Left colon (tissue), 2 donors: Measurements from ENCODE around the gene RAB3B. TPM values are rescaled to one million over a fixed set of nuclear protein-coding genes. Genes with fewer than 3 reads are reported as not detected.
A peak's percentile ranks its signal among the peaks of the same experiment; 100 is the strongest.
"Not testable (repeated sequence)": the region's sequence is repeated elsewhere in the genome, so short reads cannot be mapped to it uniquely, and the experiment has no call there.

ENCODE experiments used
- ATAC-seq: fragments of 200-7000 bp; cut with Tn5 transposase; one replicate; pipeline ENCODE4 v1.9.1; 2020; ENCODE audit warnings: mild to moderate bottlenecking, moderate library complexity
- DNase-seq, 2 donors: peaks; one replicate each; pipeline ENCODE4 v3.0.0-alpha.2; 2020
- intact Hi-C, 2 donors: fragments of 100-400 bp; cut with DNase I in 1 of 2; cut with micrococcal nuclease in 1 of 2; formaldehyde crosslinking; loops; one replicate each; pipeline versions ENCODE4 v1.11.2 to v1.14.0; 2022; cut with DNase I, micrococcal nuclease
- long read RNA-seq: library from polyadenylated mRNA; unstranded; transcript quantifications from one replicate; pipeline ENCODE4 v2.0.0, GENCODE V29; 2021
- total RNA-seq, 2 donors: library from RNA; stranded (reverse); fragmentation: NEBNext Ultra II Directional; extraction: Animal tissue kit (Norgen Biotek cat#: 25700); gene quantifications; one replicate each; pipeline ENCODE4 v1.2.1, GENCODE V29; 2021
- donor health status: DM: no; HTN: no; CAD: no.
- donor health status: DM: yes; HTN: yes; CAD: no.

Gene RAB3B, protein sequence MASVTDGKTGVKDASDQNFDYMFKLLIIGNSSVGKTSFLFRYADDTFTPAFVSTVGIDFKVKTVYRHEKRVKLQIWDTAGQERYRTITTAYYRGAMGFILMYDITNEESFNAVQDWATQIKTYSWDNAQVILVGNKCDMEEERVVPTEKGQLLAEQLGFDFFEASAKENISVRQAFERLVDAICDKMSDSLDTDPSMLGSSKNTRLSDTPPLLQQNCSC
- total RNA-seq: 1 to 10 TPM; 3.2 to 9.2 TPM
- long read RNA-seq, full-length matches to known transcripts: 3 of 4 reads
- long read RNA-seq, partial matches to known transcripts: 1 of 4 reads
- long read RNA-seq, other reads (novel, unspliced or antisense): 0 of 4 reads

DNA sequence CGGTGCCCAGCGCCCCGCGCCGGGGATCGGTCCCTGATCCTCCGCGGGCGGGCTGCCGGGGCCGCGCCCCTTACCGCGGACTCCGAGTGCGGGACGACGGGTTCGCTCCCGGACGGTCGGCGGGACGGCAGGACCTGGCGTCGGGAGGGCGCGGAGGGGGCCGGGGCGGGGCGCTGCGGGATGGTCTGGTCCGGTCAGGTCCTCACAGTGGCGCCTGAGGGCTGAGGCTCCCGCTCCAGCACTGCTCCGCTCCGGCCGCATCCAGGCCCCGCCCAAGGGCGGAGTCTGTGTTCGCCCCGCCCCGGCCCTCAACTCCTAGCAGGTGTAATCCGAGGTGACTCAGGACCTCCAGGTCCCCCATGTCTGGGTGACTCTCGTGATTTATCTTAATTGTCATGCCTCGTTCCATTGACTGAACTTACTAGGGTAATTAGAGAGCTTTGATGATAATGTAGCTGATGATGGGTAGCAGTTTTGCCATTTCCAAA is at the start of gene RAB3B:
Gene RAB3B, minus strand, starts transcription at position 223 of the 488 bp plus-strand sequence. CDS start 13,583 bp downstream, outside the sequence.
- peak; percentile 58 to 83 for DNase-seq
- intact Hi-C loops: no loop called here
- ATAC-seq: peak; percentile 98

DNA sequence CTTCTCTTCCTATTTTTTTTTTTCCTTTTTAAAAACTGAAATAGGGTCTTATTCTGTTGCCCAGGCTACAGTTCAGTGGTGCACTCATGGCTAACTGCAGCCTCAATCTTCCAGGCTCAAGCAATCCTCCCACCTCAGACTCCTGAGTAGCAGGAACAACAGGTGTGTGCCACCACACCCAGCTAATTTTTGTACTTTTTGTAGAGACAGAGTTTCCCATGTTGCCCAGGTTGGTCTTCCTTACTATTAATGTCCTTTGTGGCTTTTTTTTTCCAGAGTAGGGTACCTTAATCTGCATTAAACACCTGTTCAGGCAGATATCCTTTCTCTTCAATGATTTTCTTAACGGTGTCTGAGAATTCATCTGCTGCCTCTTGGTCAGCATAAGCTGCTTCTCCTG is 47.4 kb upstream of the RAB3B start:
- ATAC-seq (no peak), DNase-seq (no peak)
- intact Hi-C loops: no loop called here

DNA sequence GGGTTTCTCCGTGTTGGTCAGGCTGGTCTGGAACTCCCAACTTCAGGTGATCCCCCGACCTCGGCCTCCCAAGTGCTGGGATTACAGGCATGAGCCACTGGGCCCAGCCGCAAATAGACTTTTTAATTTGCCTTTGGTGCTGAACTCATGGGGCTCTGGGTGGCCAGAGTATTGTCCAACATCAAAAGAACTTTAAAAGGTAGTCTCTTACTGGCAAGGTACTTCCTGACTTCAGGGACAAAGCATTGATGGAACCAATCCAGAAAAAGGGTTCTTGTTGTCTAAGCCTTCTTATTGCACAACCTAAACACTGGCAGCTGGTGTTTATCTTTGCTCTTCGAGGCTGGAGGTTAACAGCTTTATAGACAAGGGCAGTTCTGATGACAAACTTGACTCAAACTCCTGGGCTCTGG is 46.9 kb upstream of the RAB3B start:
- intact Hi-C loops: no loop called here
- ATAC-seq (peak; percentile 47), DNase-seq (no peak)

DNA sequence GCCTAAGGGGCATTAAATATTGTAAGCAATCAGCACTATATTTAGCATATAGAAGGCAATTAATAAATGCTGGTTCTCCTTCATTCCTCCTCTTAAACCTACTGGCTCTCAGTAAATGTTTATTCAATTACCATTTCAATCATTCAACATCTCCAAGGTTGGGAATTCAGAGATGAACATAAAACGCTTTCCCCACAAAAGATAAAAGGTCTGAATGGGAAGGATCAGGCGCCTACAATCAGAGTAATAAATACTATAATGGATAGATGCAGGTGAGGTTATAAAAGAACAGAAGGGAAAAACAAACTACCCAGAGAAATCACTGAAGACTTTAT is 43.5 kb upstream of the RAB3B start:
- no peak for ATAC-seq
- DNase-seq: no peak
- intact Hi-C loops: no loop called here

DNA sequence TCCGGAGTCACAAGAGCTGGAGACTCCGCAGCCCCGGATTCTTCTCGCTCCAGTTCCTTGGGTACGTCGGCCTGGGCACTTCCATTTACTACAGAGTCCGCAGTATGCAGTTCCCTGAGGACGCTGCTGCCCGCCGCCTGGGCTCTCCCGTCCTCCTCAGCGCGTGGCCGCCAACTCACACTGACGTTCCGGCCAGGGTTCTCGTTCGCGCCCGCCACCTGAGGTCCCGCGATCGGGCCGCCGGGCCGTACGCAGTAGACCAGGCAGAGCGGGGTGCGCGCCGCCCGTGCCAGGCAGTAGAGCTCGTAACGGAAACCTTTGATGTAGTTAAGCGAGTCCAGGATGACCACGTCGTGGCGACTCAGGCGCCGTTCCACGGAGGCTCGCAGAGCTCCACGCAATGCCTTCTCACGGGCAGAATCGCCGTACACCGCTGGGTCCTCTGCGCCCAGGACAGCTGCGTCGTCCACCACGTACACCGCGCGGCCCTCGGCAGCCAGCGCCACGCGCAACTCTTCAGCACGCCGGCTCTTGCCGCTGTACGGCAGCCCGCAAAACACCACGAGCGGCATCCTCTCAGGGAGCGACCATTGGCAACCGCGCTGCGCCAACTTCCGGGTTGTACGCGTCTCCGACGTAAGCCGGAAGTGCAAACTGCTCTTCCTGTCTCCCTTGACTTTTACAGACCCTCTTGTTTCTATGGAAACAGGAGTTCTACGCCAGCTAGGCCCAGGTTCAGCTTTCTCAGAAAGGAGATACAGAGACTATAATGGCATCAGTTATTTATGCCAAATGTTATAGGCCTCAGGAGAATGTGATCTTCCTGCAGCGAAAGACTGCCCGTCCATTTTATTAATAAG is 42.9 kb upstream of the RAB3B start, which contains the start of gene KTI12:
Gene KTI12, minus strand, starts transcription at position 621 of the 860 bp plus-strand sequence. Its CDS starts 49 bp downstream, at position 572.
- ATAC-seq (peak; percentile 86), DNase-seq (peak; percentile 87 to 91)
- intact Hi-C loops: no loop called here

DNA sequence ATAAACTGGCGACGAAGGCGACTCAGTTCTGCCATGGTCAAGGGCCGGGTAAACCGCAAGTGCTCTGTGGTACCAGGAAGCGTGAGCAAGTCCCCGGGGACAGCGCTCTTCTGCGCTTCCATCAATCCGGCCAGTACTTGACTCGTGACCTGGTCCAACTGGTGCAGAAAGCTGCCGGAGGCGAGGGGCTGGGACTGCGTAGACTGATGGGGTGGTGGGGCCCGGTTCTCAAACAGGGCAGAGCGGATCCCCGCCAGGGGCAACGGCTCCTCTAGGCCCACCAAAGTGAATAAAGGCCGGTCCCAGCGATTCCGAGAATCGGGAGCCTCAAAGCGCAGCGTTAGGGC is 42.3 kb upstream of the RAB3B start:
- DNase-seq (peak; percentile 57 to 59), ATAC-seq (peak; percentile 70)
- intact Hi-C loops: no loop called here

DNA sequence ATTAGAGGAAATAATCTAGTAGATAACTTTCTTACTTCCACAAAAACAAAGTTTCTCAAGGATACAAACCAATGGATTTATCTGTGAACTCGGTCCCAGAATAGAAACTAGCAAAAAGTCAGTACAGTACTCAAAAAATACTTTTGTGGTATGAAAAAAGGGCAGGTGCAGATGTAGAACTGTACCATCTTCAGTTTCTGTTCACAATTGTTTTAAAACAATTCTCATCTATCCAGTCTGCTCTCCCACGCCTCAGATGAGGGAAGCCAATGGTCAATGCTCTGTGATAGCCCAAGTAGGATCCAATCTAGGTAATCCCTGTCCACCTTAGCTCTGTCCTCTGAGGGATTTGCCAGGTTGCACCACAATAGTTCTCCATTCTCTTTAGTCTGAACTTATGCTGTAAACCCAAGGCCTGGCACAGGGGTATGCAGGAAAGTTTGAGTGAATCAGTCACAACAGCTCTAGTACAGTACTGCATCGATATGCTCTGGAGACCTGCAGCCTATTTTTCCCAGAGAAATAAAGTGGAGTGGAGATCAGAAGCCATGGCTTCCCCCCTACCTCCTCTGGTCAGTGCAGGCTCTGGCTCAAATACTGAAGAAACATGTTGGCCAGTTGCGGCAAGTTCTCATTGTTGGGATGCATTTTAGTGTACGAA is 41.8 kb upstream of the RAB3B start:
- no peak for DNase-seq
- intact Hi-C loops: no loop called here
- ATAC-seq: peak; percentile 1

DNA sequence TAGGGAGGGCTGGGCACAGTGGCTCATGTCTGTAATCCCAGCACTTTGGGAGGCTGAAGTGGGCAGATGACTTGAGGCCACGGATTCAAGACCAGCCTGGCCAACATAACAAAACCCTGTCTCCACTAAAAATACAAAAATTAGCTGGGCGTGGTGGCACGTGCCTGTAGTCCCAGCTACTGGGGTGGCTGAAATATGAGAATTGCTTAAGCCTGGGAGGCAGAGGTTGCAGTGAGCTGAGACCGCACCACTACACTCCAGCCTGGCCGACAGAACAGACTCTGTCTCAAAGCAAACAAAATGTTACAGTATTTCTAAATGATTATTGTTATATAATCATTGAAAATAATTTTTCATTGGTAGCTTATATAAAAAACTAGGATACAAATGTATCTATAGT is 38.3 kb upstream of the RAB3B start:
- ATAC-seq, DNase-seq, intact Hi-C loops: not testable (repeated sequence)

DNA sequence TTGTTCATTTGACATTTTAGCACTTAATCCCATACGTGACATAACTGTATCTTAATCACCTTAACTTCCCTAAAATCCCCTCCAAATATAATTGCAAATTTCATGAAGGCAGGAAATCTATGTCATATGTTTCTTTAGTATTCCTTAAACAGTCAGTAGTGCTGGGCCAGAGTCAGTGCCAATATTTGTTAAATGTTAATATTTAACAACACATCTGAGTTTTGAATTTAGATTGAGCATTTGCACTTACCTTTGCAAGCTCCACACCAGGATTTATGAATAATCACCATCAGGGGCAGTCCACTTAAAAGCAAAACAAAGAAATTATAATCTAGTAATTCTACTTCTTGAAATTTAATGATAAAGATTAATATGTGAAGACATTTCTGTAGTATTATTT is 37.8 kb upstream of the RAB3B start:
- no peak for DNase-seq
- ATAC-seq: peak; percentile 38
- intact Hi-C loops: no loop called here

DNA sequence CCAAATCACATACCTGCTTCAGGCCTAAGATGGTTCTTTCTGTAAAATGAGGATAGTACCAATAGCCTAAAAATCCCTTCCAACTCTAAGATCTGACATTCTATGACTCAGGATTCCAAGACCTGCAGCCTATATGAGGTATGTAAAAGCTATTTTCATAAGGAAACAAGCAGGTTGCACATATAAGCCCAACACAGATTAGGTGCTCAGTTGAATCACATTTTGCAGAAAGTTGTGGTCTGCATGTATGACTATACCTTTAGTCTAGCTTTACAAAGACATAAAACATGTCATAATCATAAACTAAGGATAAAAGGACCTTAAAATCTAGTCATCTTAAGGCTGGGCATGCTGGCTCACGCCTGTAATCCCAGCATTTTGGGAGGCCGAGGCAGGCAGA is 35.8 kb upstream of the RAB3B start:
- ATAC-seq (no peak), DNase-seq (no peak)
- intact Hi-C loops: no loop called here

DNA sequence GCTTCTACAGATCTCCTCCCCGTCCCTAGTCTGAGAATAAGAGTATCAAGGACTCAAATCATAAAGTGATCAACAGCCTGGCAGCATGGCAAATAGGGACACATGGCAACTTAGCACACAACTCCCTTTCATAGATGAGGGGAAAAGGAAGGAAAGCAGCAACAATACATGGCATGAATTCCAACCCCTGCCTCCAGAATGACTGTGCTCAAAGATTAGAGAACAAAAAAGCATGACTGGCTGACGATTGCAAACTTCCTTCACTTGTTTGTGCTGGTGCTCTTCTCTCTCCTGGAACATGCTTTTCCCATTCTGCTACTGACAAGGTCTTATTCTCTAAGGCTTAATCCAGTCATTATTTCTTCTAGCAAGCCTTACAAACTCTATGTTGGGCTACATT is 31.6 kb upstream of the RAB3B start:
- intact Hi-C loops: no loop called here
- no peak for DNase-seq
- no peak for ATAC-seq

DNA sequence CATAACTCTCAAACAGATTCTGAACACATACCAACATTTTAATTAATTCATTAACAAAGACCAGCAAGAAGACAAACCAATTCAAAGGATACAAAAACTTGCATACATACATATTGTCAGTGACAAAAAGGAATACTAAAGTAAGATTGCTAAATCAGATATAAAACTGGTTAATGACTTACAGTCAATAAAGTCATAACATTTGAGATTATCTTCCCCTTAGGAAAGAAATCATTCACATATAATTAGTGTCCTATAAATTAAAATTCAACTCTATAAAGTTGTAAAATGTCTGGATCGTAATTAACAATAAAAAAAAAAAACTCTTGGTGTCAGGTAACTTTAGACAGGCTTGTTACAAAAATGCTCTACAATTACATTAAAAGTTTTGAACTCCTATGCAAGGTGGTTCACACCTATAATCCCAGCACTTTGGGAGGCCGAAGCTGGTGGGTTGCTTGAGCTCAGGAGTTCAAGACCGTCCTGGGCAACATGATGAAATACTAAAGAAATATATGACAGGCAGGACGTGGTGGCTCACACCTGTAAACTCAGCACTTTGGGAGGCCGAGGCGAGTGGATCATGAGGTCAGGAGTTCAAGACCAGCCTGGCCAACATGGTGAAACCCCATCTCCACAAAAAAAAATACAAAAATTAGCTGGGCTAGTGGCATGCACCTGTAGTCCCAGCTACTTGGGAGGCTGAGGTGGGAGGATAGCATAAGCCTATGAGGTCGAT is 17.7 kb upstream of the RAB3B start:
- DNase-seq: no peak
- intact Hi-C loops: no loop called here
- peak; percentile 77 for ATAC-seq

DNA sequence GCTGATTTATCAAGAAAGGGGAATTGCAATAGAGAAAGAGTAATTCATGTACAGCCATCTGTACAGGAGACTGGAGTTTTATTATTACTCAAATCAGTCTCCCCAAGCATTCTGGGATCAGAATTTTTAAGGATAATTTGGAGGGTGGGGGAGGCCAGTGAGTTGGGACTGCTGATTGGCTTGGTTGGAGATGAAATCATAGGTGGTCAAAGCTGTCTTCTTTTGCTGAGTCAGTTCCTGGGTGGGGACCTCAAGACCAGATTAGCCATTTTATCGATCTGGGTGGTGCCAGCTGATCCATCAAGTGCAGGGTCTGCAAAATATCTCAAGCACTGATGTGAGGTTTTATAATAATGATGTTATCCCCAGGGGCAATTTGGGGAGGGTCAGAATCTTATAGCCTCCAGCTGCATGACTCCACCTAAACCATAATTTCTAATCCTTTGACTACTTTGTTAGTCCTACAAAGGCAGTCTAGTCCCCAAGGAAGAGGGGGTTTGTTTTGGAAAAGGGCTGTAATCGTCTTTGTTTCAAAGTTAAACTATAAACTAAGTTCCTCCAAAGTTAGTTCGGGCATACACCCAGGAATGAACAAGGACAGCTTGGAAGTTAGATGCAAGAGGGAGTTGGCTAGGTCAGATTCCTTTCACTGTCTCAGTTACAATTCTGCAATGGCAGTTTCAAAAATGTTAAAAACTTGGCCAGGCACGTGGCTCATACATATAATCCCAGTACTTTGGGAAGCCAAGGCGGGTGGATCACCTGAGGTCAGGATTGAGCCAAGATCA is 16.9 kb upstream of the RAB3B start:
- no peak for DNase-seq
- peak; percentile 70 for ATAC-seq
- intact Hi-C loops: no loop called here

DNA sequence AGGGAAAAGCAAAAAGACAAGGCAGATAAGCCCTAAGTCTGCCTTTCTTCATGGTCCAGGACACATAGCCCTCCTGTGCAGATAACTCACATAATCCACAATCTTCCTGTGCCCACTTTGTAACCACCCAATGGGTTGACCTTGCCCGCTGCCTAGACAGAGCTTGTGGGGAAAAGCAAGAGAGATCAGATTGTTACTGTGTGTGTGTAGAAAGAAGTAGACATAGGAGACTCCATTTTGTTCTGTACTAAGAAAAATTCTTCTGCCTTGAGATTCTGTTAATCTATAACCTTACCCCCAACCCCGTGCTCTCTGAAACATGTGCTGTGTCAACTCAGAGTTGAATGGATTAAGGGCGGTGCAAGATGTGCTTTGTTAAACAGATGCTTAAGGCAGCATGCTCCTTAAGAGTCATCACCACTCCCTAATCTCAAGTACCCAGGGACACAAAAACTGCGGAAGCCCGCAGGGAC is 15.6 kb upstream of the RAB3B start:
- intact Hi-C loops, DNase-seq, ATAC-seq: not testable (repeated sequence)

DNA sequence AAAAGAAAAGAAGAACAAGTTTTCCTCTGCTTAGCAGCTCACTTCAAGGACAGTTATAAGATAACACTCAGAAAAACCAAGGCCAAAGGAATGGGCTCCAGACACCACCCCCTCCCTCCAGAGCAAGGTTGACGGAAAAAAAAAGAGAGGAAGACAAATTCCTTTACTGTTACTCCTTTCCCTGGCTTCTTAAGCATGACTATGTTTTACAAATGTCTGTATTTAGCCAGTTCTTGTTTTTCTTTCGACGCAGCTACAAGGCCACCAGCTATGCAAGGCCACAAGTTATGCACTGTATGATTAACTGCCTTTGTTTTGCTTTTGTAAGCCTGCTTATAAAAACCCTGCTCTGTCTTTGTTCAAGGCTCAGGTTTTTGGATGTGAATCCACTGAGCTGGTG is 15.0 kb upstream of the RAB3B start:
- intact Hi-C loops, ATAC-seq, DNase-seq: not testable (repeated sequence)

DNA sequence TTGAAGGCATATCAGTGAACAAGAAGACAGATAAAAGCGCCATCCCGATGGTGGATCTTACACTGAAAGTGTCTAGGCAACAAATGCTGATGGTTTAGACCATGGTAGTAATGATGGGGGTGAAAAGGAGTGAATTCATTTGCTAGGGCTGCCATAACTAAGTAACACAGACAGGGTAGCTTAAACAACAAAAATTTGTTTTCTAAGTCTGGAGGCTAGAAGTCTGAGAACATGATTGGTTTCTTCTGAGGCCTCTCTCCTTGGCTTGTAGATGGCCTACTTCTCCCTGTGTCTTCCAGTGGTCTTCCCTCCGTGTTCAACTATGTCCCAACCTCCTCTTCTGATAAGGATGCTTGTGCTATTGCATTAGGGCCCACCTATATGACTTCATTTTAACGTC is 13.4 kb upstream of the RAB3B start:
- ATAC-seq (no peak), DNase-seq (no peak)
- intact Hi-C loops: loop anchor here in 1 of 2 donors (2.0 kb wide), 1 partner anchor 107 kb away; no protein-coding TSS in a partner anchor

DNA sequence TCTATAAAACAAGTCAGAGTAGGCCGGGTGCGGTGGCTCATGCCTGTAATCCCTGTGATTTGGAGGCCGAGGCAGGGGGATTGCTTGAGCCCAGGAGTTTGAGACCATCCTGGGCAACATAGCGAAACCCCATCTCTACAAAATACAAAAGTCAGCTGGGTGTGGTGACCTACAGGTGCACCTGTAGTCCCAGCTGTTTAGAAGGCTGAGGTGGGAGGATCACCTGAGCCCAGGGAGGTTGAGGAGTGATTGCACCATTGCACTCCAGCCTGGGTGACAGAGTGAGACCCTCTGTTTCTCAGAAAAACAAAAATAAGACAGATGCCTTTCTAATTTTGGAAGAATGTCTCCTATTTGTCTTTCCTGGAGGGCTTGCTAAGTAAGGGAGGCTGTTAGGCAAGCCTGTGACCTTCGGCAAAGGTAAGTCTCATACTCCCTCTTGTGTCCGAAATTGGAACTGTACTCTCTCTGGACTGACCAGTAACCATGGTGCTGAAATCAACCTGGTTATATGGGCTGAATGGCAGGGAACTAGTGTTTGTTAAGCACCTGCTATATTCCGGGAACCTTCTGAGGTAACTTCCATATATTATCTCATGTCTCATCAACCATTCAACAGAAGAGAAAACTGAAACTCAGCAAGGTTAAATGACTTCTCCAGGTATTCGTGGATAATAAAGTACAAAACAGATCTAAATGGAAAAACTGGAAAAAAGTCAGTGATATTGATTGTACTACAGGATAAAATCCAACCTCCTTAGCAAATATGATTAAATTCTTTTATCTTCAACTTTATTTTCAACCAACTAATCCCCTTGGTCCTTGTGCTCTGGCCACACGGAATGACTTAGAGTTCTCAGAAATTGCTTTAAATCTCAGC is 11.8 kb upstream of the RAB3B start:
- intact Hi-C loops: loop anchor here in 1 of 2 donors (2.0 kb wide), 1 partner anchor 105 kb away; no protein-coding TSS in a partner anchor
- peak; percentile 19 to 25 for DNase-seq
- ATAC-seq: peak; percentile 95
